GM19099 (cell line): ENCODE results near the gene ISCU.
A peak's percentile ranks its signal among the peaks of the same experiment; 100 is the strongest.

Source experiments
- POLR2A ChIP-seq: IDR thresholded peaks from 3 replicates; pipeline ENCODE4 v1.6.1; 2011; ENCODE audit warnings: low read depth; ENCODE audit not compliant: insufficient read length; ENCODE audit errors: extremely low read depth

Gene ISCU

DNA sequence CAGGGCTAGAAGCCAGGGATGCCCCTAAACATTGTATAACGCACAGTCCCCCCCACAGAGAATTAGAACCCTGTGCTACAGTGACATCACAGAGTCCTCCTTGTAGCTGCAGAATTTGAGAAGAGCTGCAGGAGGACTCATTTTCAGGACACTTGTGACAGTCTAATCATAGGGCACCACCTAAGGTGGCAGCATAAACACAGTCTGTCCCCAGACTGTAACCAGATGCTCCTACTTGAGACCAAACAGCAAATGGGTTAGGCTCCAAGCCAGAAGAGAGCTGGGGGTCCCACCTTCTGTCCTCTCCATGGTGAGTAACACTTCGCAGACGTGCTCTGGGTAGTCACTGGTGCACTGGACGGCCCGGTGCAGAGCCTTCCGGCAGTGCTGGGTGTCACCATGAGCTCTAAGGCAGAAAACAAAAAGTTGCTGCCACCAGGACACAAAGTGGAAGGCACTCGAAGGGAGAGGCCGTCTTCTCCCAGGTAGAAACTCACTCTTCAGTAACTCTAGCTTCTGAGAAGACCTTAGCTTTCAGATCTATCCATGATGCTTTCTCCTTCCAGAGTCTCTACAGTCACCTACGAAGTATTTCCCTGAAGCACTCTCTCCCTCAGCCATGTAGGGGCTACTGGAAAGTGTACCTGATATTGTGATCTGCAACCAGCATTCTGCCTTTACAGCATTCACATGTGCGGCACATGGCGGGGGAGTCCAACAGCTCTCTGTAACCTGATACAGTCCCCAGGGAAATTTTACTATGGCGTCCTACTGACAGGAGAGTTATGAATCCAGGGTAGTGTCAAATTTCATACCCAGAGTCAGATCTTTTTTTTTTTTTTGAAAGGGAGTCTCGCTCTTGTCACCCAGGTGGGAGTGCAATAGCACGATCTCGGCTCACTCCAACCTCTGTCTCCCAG is 30.2 kb upstream of the ISCU start:
- TF ChIP-seq POLR2A: no peak

DNA sequence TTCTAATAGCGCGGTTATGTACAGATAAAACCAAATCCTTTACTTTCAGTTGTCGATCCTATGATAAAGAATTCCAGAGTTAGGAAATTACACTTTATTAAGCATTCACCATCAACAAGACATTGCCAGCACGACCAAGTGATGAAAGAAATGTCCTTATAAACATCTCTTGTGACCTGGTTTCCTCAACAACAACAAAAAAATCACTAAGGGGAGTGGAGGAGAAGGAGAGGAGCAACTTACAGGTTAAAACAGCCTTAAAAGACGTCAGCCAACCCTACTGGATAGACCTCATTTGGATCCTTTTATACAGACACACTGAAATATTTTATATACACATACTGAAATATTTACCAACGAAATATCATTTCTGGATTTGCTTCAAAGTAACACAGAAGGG is 24.2 kb upstream of the ISCU start:
- no peak for TF ChIP-seq POLR2A

DNA sequence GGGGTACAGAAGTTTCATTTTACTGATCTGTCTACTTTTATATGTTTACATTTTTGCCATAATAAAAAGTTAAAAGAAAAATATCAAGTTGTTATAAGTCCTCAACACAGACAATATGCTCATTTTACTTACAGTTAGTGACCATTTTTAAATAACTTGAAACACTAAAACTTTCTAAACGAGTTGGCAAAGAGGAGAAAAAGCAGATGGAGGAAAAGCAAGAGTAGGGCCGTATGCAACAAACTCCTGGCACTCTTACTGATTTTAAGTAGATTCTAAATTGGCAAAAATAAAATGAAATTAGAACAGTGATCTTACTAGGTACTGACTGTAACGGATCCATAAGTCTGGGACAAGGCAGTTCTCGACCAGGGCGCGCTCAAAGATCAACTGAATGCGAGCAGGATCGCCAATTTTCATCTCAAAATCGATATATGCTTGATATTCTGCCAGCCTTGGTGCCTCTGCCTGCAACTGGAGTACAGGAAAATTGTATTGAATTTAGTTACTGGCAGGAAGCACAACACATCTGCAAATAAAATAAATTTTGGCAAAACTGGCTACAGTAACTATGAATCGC is 23.7 kb upstream of the ISCU start:
- TF ChIP-seq POLR2A: no peak

DNA sequence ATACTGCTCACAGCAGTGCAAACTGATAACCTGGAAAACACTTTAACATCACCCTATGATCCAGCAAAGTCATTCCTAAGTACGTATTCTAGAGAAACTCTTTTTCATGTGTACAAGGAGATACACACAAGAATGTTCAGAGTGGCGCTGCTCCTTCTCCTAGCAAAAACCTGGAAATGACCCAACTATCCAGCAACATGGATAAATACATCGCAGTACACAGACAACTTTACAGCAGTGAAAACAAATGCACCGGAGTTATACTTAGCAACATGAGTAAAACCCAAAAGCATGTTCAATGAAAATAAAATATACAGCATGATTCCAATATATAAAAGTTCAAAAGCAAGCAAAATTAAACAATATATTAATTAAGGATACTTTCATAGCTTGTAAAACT is 20.1 kb upstream of the ISCU start:
- TF ChIP-seq POLR2A: no peak

DNA sequence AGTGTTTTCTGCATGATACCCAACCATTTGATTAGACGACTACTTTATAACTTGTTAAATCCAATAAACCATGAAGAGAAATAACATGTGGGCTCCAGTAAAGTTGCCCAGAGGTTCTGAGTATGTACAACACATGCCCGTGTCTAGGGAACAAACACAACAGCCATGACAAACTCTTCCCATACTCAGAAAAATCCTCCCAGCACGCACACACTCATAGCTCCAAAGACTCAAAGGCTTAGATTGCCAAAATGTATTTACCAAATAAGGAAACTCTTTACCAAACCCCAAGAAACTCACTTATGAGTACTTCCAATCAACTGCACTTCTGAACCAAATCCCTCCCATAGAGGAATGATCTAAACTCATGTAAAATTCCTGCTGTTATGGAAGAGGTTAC is 18.7 kb upstream of the ISCU start:
- TF ChIP-seq POLR2A: no peak

- TF ChIP-seq POLR2A: no peak
Measured at GRCh38 chr12:108547686-108548085, 14.7 kb upstream of the ISCU start.

GRCh38 chr12:108548954-108549521 is 13.4 kb upstream of the ISCU start:
- no peak for TF ChIP-seq POLR2A

DNA sequence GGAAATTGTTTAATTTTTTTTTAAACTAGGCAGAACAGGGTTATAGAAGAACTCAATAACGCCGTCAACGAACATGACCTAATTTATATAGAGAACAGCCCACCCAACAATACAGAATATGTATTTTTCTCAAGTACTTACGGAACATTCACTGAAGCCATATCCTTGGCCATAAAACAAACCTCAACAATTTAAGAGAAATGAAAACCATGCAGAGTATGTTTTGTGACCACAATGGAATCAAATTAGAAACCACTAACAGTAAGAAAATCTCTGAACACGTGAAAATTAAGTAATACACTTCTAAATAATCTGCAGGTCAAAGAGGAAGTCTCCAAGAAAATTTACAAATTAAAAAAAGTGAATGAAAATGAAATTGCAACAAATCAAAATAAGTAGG is 10.9 kb upstream of the ISCU start:
- TF ChIP-seq POLR2A: no peak

DNA sequence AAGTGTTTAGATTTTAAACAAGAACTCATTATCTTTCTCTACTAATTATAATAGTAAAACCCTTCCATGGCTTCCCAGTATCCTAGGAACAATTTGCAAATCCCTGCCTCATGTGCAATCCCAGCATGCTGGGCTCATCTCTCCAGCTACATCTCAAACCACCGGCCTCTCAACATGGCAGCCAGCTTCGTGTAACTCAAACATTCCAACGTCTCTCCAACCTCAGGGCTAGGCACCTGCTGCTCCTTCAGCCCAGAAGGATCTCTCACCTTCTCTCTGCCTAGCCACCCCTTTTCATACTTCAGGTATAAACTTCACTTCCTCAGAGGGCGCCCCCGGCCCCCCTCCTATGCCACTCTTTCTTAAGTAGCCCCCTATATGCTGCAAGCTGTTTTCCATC is 8.6 kb upstream of the ISCU start:
- no peak for TF ChIP-seq POLR2A

DNA sequence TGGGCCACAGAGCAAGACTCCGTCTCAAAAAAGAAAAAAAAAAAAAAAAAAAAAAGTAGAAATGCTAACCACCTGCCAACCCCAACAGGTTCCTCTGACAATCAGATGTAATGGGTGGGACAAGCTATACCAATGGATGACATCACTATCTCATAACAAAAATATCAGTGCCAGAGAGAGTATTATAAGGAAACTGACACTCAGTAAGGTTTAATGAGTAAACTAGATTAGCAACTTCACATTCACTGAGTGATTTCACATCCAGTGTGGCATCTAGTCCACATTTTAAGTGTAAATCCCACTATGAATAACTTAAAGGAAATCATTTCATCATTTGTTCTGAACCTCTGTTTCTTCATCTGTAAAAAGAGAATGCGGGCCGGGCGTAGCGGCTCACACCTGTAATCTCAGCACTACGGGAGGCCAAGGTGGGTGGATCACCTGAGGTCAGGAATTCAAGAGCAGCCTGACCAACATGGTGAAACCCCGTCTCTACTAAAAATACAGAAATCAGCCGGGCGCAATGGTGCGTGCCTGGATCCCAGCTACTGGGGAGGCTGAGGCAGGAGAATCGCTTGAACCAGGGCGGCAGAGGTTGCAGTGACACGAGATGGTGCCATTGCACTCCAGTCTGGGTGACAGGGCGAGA is 3.3 kb upstream of the ISCU start:
- no peak for TF ChIP-seq POLR2A

DNA sequence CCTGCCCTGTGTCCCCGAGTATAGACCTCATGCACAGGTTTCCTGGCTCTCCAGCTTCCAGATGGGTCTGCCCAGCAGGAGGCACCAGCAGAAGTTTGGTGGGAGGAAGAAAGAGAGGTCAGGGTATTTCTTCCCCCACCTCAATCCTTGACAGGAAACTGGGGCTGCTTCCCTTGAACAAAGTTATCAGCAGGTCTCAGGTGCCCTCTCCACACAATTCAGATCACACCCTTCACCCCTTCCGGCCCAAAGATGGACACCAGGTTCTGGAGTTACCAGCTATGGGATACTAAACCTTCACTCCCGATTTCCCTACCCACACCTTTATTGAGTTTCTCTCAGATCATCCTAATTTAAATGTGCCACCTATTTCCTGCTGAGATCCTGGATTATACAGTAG is 2.6 kb upstream of the ISCU start:
- TF ChIP-seq POLR2A: no peak

DNA sequence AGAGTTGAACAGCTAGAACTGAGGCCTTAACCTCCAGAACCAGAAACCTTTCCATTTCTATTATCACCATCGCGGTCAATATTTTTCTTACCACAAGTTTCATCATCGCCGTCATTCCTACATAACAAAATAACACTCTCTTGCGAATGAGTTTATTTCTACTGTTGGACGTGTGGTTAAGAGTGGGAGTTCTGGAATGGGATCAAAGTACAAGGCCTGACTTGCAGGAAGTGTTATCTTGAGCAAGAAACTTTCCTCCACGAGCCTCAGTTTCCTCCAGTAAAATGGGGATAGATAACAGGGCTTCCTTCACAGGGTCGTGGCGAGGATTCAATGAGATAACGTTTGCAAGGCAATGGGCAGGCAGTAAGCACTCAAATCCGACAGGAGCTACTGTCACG is 2.1 kb upstream of the ISCU start:
- TF ChIP-seq POLR2A: no peak

DNA sequence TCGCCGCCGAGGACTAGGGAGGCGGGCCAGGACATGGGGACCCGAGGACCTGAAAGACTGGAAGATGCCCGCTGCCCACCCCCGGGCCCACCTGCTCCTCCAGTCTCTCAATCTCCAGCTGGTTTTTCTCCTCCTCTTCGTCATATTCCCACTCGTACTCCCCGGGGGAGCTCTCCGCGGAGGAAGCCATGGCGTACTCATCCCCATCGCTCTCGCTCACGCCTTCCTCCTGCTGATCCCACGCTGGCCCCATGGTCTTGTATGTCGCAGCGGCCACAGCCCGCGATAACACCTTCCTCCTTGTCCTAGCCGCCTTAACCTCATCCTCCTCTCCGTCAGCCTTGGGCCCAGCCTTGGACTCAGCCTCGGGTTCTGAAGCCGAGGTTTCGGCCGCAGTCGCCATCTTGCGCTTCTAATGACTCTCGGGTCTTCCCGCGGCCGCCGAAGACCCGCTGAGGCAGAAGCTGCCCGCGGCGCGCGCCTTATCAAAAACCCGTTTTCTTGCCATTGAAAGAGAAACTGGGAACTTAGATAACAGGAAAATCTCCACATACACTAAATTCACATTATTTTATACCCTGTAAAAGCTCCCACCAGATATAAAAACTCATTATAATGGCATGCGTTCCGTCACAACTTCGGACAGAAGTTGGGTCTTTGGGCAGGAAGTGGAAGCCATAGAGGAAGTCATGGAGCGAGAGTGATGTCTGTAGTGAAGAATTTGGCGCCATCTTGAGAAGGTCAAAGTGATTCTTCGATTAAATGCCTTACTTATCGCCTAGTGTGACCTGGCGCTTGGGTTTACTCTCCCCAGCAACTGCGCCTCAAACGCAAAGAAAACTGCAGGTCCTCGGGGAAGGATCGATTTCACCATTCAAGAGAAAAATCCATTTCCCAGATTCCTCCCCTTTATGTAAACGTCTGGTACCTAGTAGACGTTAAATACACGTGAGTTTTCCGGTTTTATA is 1.4 kb upstream of the ISCU start, which contains the start of gene SART3:
Gene SART3, minus strand, starts transcription at position 422 of the 968 bp plus-strand sequence. Its CDS starts 19 bp downstream, at position 403.
- peak; percentile 84 for TF ChIP-seq POLR2A

DNA sequence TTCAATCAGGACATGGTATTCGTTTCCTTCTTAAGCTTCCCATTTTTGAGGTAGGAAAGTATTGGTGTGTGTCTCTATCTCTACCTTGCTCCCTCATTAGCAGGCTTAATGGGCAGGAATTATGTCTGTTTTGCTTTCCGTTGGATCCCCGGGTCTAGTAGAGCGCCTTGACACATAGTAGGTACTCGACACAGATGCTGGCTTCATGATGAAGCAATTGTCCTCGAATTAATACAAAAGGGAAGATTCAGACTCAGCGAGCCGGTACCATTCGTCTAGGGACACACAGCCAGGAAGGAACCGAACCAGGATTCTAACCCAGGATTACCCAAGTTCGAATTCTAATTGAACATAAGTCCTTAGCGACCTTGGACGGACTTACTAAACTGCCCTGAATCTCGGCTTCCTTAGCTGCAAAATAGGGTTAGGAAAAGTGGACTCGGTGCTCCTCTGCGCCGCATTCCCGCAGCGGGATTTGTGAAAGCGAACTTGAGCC is 496 bp upstream of the ISCU start:
- TF ChIP-seq POLR2A: no peak

DNA sequence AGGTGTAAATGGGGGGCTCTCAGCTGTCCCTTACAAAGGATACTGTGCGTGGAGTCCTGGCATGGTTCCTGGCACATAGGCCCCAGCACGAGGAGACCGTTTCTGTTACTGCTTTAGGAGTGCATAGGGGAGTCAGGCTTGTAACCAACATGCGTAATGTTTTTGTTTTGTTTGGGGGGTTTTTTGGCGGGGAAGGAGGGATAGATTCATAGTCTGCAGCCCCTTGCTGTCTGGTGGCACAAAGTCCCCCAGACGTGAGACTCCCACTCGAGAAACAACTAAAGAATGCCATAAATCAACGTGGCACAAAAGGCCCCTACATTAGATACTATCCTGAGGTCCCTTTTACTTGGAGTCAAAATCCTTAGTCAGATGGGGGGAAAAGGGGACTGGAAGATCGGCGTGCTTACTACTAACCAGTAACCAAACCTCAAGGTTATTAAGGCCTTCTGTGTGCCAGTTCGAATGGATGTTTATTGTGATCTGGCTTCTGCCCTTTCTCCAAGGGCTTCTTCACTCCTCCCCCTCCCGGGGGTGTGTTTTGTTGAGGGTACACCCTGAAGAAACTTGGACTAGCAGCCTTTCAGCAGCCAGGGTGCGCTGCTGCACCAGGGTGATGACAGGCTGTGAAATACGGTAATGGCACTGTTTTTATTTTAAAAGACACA is 874 bp downstream of the ISCU start:
- peak; percentile 70 for TF ChIP-seq POLR2A
